Trophoblast cell (in vitro differentiated cells and primary cell): ENCODE results near the gene IRAK3.

ENCODE experiments used
- DNase-seq, 2 donors: peaks; one replicate each; pipeline ENCODE4 v3.0.0-alpha.2; 2016
- H2AFZ ChIP-seq: 2 replicates; pipeline ENCODE4 v1.6.1; 2013; ENCODE audit warnings: low read length, moderate library complexity, mild to moderate bottlenecking; ENCODE audit not compliant: insufficient read depth, poor library complexity
- H2AK5ac ChIP-seq: 2 replicates; pipeline ENCODE4 v1.6.1; 2013; ENCODE audit warnings: mild to moderate bottlenecking, low read length
- H2BK120ac ChIP-seq: 2 replicates; pipeline ENCODE4 v1.6.1; 2013; ENCODE audit warnings: low read length, mild to moderate bottlenecking, moderate library complexity; ENCODE audit not compliant: insufficient read depth, poor library complexity
- H2BK12ac ChIP-seq: 2 replicates; pipeline ENCODE4 v1.6.1; 2013; ENCODE audit warnings: mild to moderate bottlenecking, low read length, moderate library complexity
- H2BK5ac ChIP-seq: 2 replicates; pipeline ENCODE4 v1.6.1; 2013; ENCODE audit warnings: low read length, low read depth, moderate library complexity, mild to moderate bottlenecking; ENCODE audit not compliant: poor library complexity
- H3K14ac ChIP-seq: 2 replicates; pipeline ENCODE4 v1.6.1; 2013; ENCODE audit warnings: mild to moderate bottlenecking, low read length
- H3K18ac ChIP-seq: 2 replicates; pipeline ENCODE4 v1.6.1; 2013; ENCODE audit warnings: mild to moderate bottlenecking, low read length
- H3K23ac ChIP-seq: 2 replicates; pipeline ENCODE4 v1.6.1; 2013; ENCODE audit warnings: low read length
- H3K27ac ChIP-seq: 2 replicates; pipeline ENCODE4 v1.5.1; 2013; ENCODE audit warnings: low read depth, mild to moderate bottlenecking, inconsistent platforms, low read length, moderate library complexity
- H3K27me3 ChIP-seq: 2 replicates; pipeline ENCODE4 v1.6.1; 2013; ENCODE audit warnings: inconsistent platforms, mild to moderate bottlenecking, low read length, moderate library complexity; ENCODE audit not compliant: insufficient read depth
- H3K36me3 ChIP-seq, 2 experiments: 1 replicate in 1 of 2; 2 replicates in 1 of 2; pipeline ENCODE4 v1.6.1; 2013; ENCODE audit warnings: low read length in 2 of 2, mild to moderate bottlenecking in 2 of 2, moderate library complexity in 1 of 2; ENCODE audit not compliant: insufficient read depth in 2 of 2, control insufficient read depth in 1 of 2
- H3K4ac ChIP-seq: 2 replicates; pipeline ENCODE4 v1.6.1; 2013; ENCODE audit warnings: low read depth, mild to moderate bottlenecking, low read length, moderate library complexity
- H3K4me1 ChIP-seq, 2 experiments: 1 replicate in 1 of 2; 2 replicates in 1 of 2; pipeline ENCODE4 v1.6.1; 2013; ENCODE audit warnings: low read length in 2 of 2, mild to moderate bottlenecking in 2 of 2, moderate library complexity in 1 of 2; ENCODE audit not compliant: insufficient read depth in 2 of 2, control insufficient read depth in 1 of 2
- H3K4me2 ChIP-seq: 2 replicates; pipeline ENCODE4 v1.6.1; 2013; ENCODE audit warnings: inconsistent platforms, mild to moderate bottlenecking, low read length, moderate library complexity
- H3K4me3 ChIP-seq: 2 replicates; pipeline ENCODE4 v1.5.1; 2013; ENCODE audit warnings: mild to moderate bottlenecking, low read depth, low read length, inconsistent platforms
- H3K79me1 ChIP-seq: one replicate; pipeline ENCODE4 v1.6.1; 2013; ENCODE audit warnings: low read length
- H3K79me2 ChIP-seq: 2 replicates; pipeline ENCODE4 v1.6.1; 2013; ENCODE audit warnings: low read length, mild to moderate bottlenecking; ENCODE audit not compliant: control insufficient read depth, insufficient read depth, poor library complexity
- H3K9ac ChIP-seq: 2 replicates; pipeline ENCODE4 v1.6.1; 2013; ENCODE audit warnings: mild to moderate bottlenecking, low read length
- H3K9me3 ChIP-seq: 2 replicates; pipeline ENCODE4 v1.6.1; 2013; ENCODE audit warnings: low read depth, mild to moderate bottlenecking, control low read depth, inconsistent platforms, low read length; ENCODE audit not compliant: insufficient read depth
- H4K12ac ChIP-seq: 2 replicates; pipeline ENCODE4 v1.6.1; 2013; ENCODE audit warnings: low read depth, mild to moderate bottlenecking, low read length, moderate library complexity
- H4K8ac ChIP-seq: 2 replicates; pipeline ENCODE4 v1.6.1; 2013; ENCODE audit warnings: low read depth, mild to moderate bottlenecking, low read length, moderate library complexity
- H4K91ac ChIP-seq: one replicate; pipeline ENCODE4 v1.6.1; 2013; ENCODE audit warnings: low read depth, mild to moderate bottlenecking, low read length, moderate library complexity
- WGBS: extraction: QIAGEN DNeasy Blood & Tissue Kit; methylation state at CpG from one replicate; pipeline ENCODE4 v1.1.7; 2013; ENCODE audit warnings: missing lambda C conversion rate; ENCODE audit not compliant: insufficient read length, insufficient coverage; ENCODE audit errors: extremely low coverage; 5-methylcytosine and 5-hydroxymethylcytosine counted together

The IRAK3 gene

GRCh38 chr12:66187036-66187435 is 2.0 kb upstream of the IRAK3 start:
- H3K79me2 ChIP-seq, result no peaks in the 10 kb centered on the region
- no peak overlapping the region for H3K27ac ChIP-seq
- H3K79me1 ChIP-seq, result no peaks in the 10 kb centered on the region
- H3K4me2 ChIP-seq, result no peak overlapping the region
- no peak for DNase-seq
- no peak overlapping the region for H2AK5ac ChIP-seq
- no peak overlapping the region for H3K9ac ChIP-seq
- H3K14ac ChIP-seq, result no peak overlapping the region
- H2BK12ac ChIP-seq, result no peak overlapping the region
- H3K36me3 ChIP-seq, result no peaks in the 10 kb centered on the region
- no peak overlapping the region for H3K18ac ChIP-seq
- H3K27me3 ChIP-seq, result peaks cover 18% of the 10 kb centered on the region
- H3K4ac ChIP-seq, result no peak overlapping the region
- no peak overlapping the region for H4K91ac ChIP-seq
- peaks cover 2 to 8% of the 10 kb centered on the region in 2 experiments for H3K4me1 ChIP-seq
- no peak overlapping the region for H4K12ac ChIP-seq
- WGBS, result no CpG with 5 or more reads among the region's 2 CpGs
- H4K8ac ChIP-seq, result no peak overlapping the region
- no peak overlapping the region for H3K4me3 ChIP-seq
- H2AFZ ChIP-seq, result no peak overlapping the region
- peaks cover 2% of the 10 kb centered on the region for H3K9me3 ChIP-seq
- no peak overlapping the region for H2BK120ac ChIP-seq
- H3K23ac ChIP-seq, result no peak overlapping the region
- no peak overlapping the region for H2BK5ac ChIP-seq

- H3K14ac ChIP-seq, result no peak overlapping the region
- no peak overlapping the region for H2BK120ac ChIP-seq
- H3K4me3 ChIP-seq, result no peak overlapping the region
- peaks cover 2% of the 10 kb centered on the region for H3K9me3 ChIP-seq
- H4K12ac ChIP-seq, result no peak overlapping the region
- peaks cover 2 to 8% of the 10 kb centered on the region in 2 experiments for H3K4me1 ChIP-seq
- no peak overlapping the region for H3K9ac ChIP-seq
- peaks cover 18% of the 10 kb centered on the region for H3K27me3 ChIP-seq
- no peak overlapping the region for H4K91ac ChIP-seq
- H3K23ac ChIP-seq, result no peak overlapping the region
- no peak overlapping the region for H2BK12ac ChIP-seq
- H3K27ac ChIP-seq, result no peak overlapping the region
- H2AFZ ChIP-seq, result no peak overlapping the region
- no peak overlapping the region for H2BK5ac ChIP-seq
- H3K36me3 ChIP-seq, result no peaks in the 10 kb centered on the region
- H2AK5ac ChIP-seq, result no peak overlapping the region
- DNase-seq, result peak in 1 of 2 donors; percentile 24
- no peak overlapping the region for H3K18ac ChIP-seq
- no peak overlapping the region for H4K8ac ChIP-seq
- no peaks in the 10 kb centered on the region for H3K79me2 ChIP-seq
- no CpG with 5 or more reads among the region's 4 CpGs for WGBS
- no peaks in the 10 kb centered on the region for H3K79me1 ChIP-seq
- no peak overlapping the region for H3K4me2 ChIP-seq
- no peak overlapping the region for H3K4ac ChIP-seq
Observed at GRCh38 chr12:66187821-66188220, 1.2 kb upstream of the IRAK3 start.

GRCh38 chr12:66189486-66189843 is 451 bp downstream of the IRAK3 start:
- Histone ChIP-seq H2BK120ac (no peak overlapping the region), H3K9me3 (peaks cover 2% of the 10 kb centered on the region)

GRCh38 chr12:66189889-66190288 is 875 bp downstream of the IRAK3 start:
- Histone ChIP-seq H3K9ac (no peak overlapping the region), H3K36me3 (no peaks in the 10 kb centered on the region), H2BK120ac (no peak overlapping the region), H3K14ac (no peak overlapping the region), H2BK12ac (no peak overlapping the region), H3K79me2 (no peaks in the 10 kb centered on the region), H4K91ac (no peak overlapping the region), H2AK5ac (no peak overlapping the region), H3K27me3 (peaks cover 18% of the 10 kb centered on the region), H3K23ac (no peak overlapping the region), H3K4me1 (peaks cover 2 to 8% of the 10 kb centered on the region in 2 experiments), H3K4me2 (no peak overlapping the region), H3K4me3 (no peak overlapping the region), H3K27ac (no peak overlapping the region), H3K4ac (no peak overlapping the region), H3K9me3 (peaks cover 2% of the 10 kb centered on the region), H3K79me1 (no peaks in the 10 kb centered on the region), H4K12ac (no peak overlapping the region), H4K8ac (no peak overlapping the region), H3K18ac (no peak overlapping the region), H2BK5ac (no peak overlapping the region), H2AFZ (no peak overlapping the region)
- DNase-seq, result no peak
- no CpG with 5 or more reads among the region's 6 CpGs for WGBS

More at GRCh38 chr12:66189486-66189843, 451 bp downstream of the IRAK3 start:
- H3K27ac ChIP-seq, result no peak overlapping the region
- no peak overlapping the region for H3K4ac ChIP-seq
- no peak overlapping the region for H4K8ac ChIP-seq
- no peak overlapping the region for H2AK5ac ChIP-seq
- no peaks in the 10 kb centered on the region for H3K79me1 ChIP-seq
- H4K91ac ChIP-seq, result no peak overlapping the region
- H2AFZ ChIP-seq, result no peak overlapping the region
- no peak overlapping the region for H3K9ac ChIP-seq
- H3K79me2 ChIP-seq, result no peaks in the 10 kb centered on the region
- peak overlapping the region; percentile 71 for H3K4me2 ChIP-seq
- no CpG with 5 or more reads among the region's 18 CpGs for WGBS
- no peak overlapping the region for H2BK5ac ChIP-seq
- DNase-seq, result no peak
- no peak overlapping the region for H4K12ac ChIP-seq
- H2BK12ac ChIP-seq, result no peak overlapping the region
- H3K36me3 ChIP-seq, result no peaks in the 10 kb centered on the region
- H3K4me3 ChIP-seq, result no peak overlapping the region
- no peak overlapping the region for H3K23ac ChIP-seq
- H3K14ac ChIP-seq, result no peak overlapping the region
- H3K18ac ChIP-seq, result no peak overlapping the region
- H3K27me3 ChIP-seq, result peaks cover 18% of the 10 kb centered on the region
- H3K4me1 ChIP-seq, result peaks cover 2 to 8% of the 10 kb centered on the region in 2 experiments
